Measurements from ENCODE around the gene ACAN. TPM values are rescaled to one million over a fixed set of nuclear protein-coding genes. Genes with fewer than 3 reads are reported as not detected.

The ACAN gene
- total RNA-seq, 2 donors from 2014 or later = 0.17 to 0.35 TPM

- no peak for TF ChIP-seq CTCF (IDR thresholded peaks at IDR 0.05)
Measured at GRCh38 chr15:88765212-88765611, 38.0 kb upstream of the ACAN start.

GRCh38 chr15:88769161-88769971 is 33.9 kb upstream of the ACAN start:
- Histone ChIP-seq H3K27me3 (no peaks in the 10 kb centered on the region), H3K36me3 (no peaks in the 10 kb centered on the region), H3K4me1 (no peaks in the 10 kb centered on the region), H3K4me3 (no peak overlapping the region), H3K27ac (no peak overlapping the region), H3K9me3 (no peaks in the 10 kb centered on the region), H3K9ac (ENCODE audit: low read depth in 2 of 2, low read length in 2 of 2) (no peak overlapping the region)
- DNase-seq = no peak
- no peak for TF ChIP-seq CTCF (IDR thresholded peaks at IDR 0.05)
- intact Hi-C loops (cut with DNase I) = no loop called here

More at GRCh38 chr15:88765212-88765611, 38.0 kb upstream of the ACAN start:
- no peak overlapping the region for H3K9ac ChIP-seq (ENCODE audit: low read depth in 2 of 2, low read length in 2 of 2)
- intact Hi-C loops (cut with DNase I) = no loop called here
- no peaks in the 10 kb centered on the region for H3K36me3 ChIP-seq
- no peak overlapping the region for H3K27ac ChIP-seq
- no peak overlapping the region for H3K4me3 ChIP-seq
- no peaks in the 10 kb centered on the region for H3K27me3 ChIP-seq
- H3K4me1 ChIP-seq = no peaks in the 10 kb centered on the region
- H3K9me3 ChIP-seq = no peaks in the 10 kb centered on the region
- no peak for DNase-seq

GRCh38 chr15:88775776-88776175 is 27.5 kb upstream of the ACAN start:
- Histone ChIP-seq H3K9ac (ENCODE audit: low read depth in 2 of 2, low read length in 2 of 2) (no peak overlapping the region), H3K36me3 (no peaks in the 10 kb centered on the region), H3K27ac (no peak overlapping the region), H3K27me3 (no peaks in the 10 kb centered on the region), H3K9me3 (no peaks in the 10 kb centered on the region), H3K4me1 (no peaks in the 10 kb centered on the region), H3K4me3 (no peak overlapping the region)
- intact Hi-C loops (cut with DNase I) = no loop called here
- no peak for DNase-seq
- no peak for TF ChIP-seq CTCF (IDR thresholded peaks at IDR 0.05)

GRCh38 chr15:88776646-88777045 is 26.6 kb upstream of the ACAN start:
- no peak overlapping the region for H3K4me3 ChIP-seq
- H3K4me1 ChIP-seq = no peaks in the 10 kb centered on the region
- no peaks in the 10 kb centered on the region for H3K9me3 ChIP-seq
- no peaks in the 10 kb centered on the region for H3K36me3 ChIP-seq
- TF ChIP-seq CTCF (IDR thresholded peaks at IDR 0.05) = no peak
- intact Hi-C loops (cut with DNase I) = no loop called here
- no peak overlapping the region for H3K9ac ChIP-seq (ENCODE audit: low read depth in 2 of 2, low read length in 2 of 2)
- DNase-seq = no peak
- H3K27me3 ChIP-seq = no peaks in the 10 kb centered on the region
- H3K27ac ChIP-seq = no peak overlapping the region

GRCh38 chr15:88779944-88780343 is 23.3 kb upstream of the ACAN start:
- Histone ChIP-seq H3K27ac (no peak overlapping the region), H3K27me3 (no peaks in the 10 kb centered on the region), H3K4me1 (no peaks in the 10 kb centered on the region), H3K9me3 (no peaks in the 10 kb centered on the region), H3K36me3 (no peaks in the 10 kb centered on the region), H3K9ac (ENCODE audit: low read depth in 2 of 2, low read length in 2 of 2) (no peak overlapping the region), H3K4me3 (no peak overlapping the region)
- no peak for TF ChIP-seq CTCF (IDR thresholded peaks at IDR 0.05)
- DNase-seq = no peak
- intact Hi-C loops (cut with DNase I) = no loop called here
